SK-N-SH treated with all-trans-retinoic acid at 6 μM for 48 hours (cell line): Measurements from ENCODE around the gene LOXHD1.

Experiments
- ATAC-seq: fragments of 200-7000 bp; cut with Tn5 transposase; 3 replicates; pipeline ENCODE4 v1.9.1; 2020; ENCODE audit warnings: mild to moderate bottlenecking, moderate library complexity
- ARNTL ChIP-seq: fragments of 450-650 bp; formaldehyde crosslinking; IDR thresholded peaks from 2 replicates; pipeline ENCODE4 v1.5.0; 2020; ENCODE audit warnings: low read depth, mild to moderate bottlenecking, moderate library complexity, borderline replicate concordance
- BACH2 ChIP-seq: fragments of 250-450 bp; sonication (Bioruptor Pico); IDR thresholded peaks from 2 replicates; pipeline ENCODE4 v1.9.0; 2021; ENCODE audit warnings: mild to moderate bottlenecking, borderline replicate concordance
- ESRRG ChIP-seq: fragments of 250-450 bp; sonication (Bioruptor Pico); IDR thresholded peaks from 2 replicates; pipeline ENCODE4 v1.6.1; 2021; ENCODE audit warnings: mild to moderate bottlenecking
- GLIS3 ChIP-seq: fragments of 250-450 bp; sonication (Bioruptor Pico); IDR thresholded peaks from 2 replicates; pipeline ENCODE4 v1.5.0; 2020; ENCODE audit warnings: mild to moderate bottlenecking, moderate library complexity
- ISL1 ChIP-seq: fragments of 250-450 bp; sonication (Bioruptor Pico); IDR thresholded peaks from 2 replicates; pipeline ENCODE4 v2.1.2; 2022; ENCODE audit warnings: mild to moderate bottlenecking, moderate library complexity
- PPARA ChIP-seq: fragments of 250-450 bp; sonication (Bioruptor Pico); IDR thresholded peaks from 2 replicates; pipeline ENCODE4 v1.5.0; 2020; ENCODE audit warnings: mild to moderate bottlenecking, borderline replicate concordance
- RARB ChIP-seq: fragments of 250-450 bp; sonication (Bioruptor Pico); IDR thresholded peaks from 2 replicates; pipeline ENCODE4 v1.8.0; 2021; ENCODE audit warnings: mild to moderate bottlenecking, moderate library complexity
- SNAI2 ChIP-seq: fragments of 250-450 bp; sonication (Bioruptor Pico); IDR thresholded peaks from 2 replicates; pipeline ENCODE4 v1.5.0; 2020; ENCODE audit warnings: mild to moderate bottlenecking, moderate library complexity
- TCF4 ChIP-seq: fragments of 250-450 bp; sonication (Bioruptor Pico); IDR thresholded peaks from 2 replicates; pipeline ENCODE4 v1.8.0; 2021; ENCODE audit warnings: mild to moderate bottlenecking, moderate library complexity, borderline replicate concordance
- TOX ChIP-seq: fragments of 250-450 bp; sonication (Bioruptor Pico); IDR thresholded peaks from 2 replicates; pipeline ENCODE4 v1.8.0; 2021; ENCODE audit warnings: mild to moderate bottlenecking, moderate library complexity, borderline replicate concordance
- ZC3H10 ChIP-seq: fragments of 250-450 bp; sonication (Bioruptor Pico); IDR thresholded peaks from 2 replicates; pipeline ENCODE4 v1.5.1; 2021; ENCODE audit warnings: mild to moderate bottlenecking, moderate library complexity
- ZFP3 ChIP-seq: fragments of 250-450 bp; sonication (Bioruptor Pico); IDR thresholded peaks from 2 replicates; pipeline ENCODE4 v1.5.0; 2020; ENCODE audit warnings: mild to moderate bottlenecking, moderate library complexity
- ZFP30 ChIP-seq: fragments of 450-650 bp; formaldehyde crosslinking; IDR thresholded peaks from 2 replicates; pipeline ENCODE4 v1.5.0; 2022; ENCODE audit warnings: mild to moderate bottlenecking, moderate library complexity
- ZNF565 ChIP-seq: fragments of 450-650 bp; formaldehyde crosslinking; conservative IDR thresholded peaks from 2 replicates; pipeline ENCODE4 v1.5.0; 2020; ENCODE audit warnings: low read depth, mild to moderate bottlenecking, moderate library complexity
- ZNF70 ChIP-seq: fragments of 450-650 bp; formaldehyde crosslinking; IDR thresholded peaks from 2 replicates; pipeline ENCODE4 v1.5.0; 2020; ENCODE audit warnings: mild to moderate bottlenecking, moderate library complexity
- TF ChIP-seq, protein P1 (sequence below): fragments of 250-450 bp; sonication (Bioruptor Pico); IDR thresholded peaks from 2 replicates; pipeline ENCODE4 v1.5.1; 2021; ENCODE audit warnings: mild to moderate bottlenecking, moderate library complexity
- TF ChIP-seq, protein P2 (sequence below): fragments of 250-450 bp; sonication (Bioruptor Pico); IDR thresholded peaks from 2 replicates; pipeline ENCODE4 v1.8.0; 2020; ENCODE audit warnings: mild to moderate bottlenecking, moderate library complexity, borderline replicate concordance
- TF ChIP-seq, protein P3 (sequence below): fragments of 250-450 bp; sonication (Bioruptor Pico); IDR thresholded peaks from 2 replicates; pipeline ENCODE4 v1.5.1; 2020; ENCODE audit warnings: low read depth, mild to moderate bottlenecking, moderate library complexity
- TF ChIP-seq, protein P4 (sequence below): fragments of 250-450 bp; sonication (Bioruptor Pico); IDR thresholded peaks from 2 replicates; pipeline ENCODE4 v1.5.0; 2020; ENCODE audit warnings: mild to moderate bottlenecking, moderate library complexity

LOXHD1 gene

DNA sequence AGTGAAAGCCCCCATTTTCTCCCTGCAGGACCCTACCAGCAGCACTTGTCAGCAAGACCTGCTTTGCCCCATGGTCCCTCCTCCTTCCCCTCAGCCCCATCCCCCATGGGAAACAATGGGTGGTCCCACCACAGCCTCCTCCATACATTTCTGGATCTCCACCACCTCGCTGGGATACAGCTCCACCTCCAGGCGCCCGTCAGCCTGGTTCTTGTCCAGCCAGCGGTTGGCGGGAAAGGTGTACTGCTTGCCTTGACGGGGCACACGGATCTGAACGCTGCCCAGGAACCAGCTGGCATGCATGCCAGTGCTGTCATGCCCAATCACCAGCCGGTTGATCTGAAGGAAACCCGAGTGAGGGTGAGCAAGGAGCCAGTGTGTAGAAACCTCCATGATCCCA is 90.9 kb downstream of the LOXHD1 start:
- TF ChIP-seq ZNF565 (CRISPR knock-in tag), result no peak
- TF ChIP-seq, protein P1, sequence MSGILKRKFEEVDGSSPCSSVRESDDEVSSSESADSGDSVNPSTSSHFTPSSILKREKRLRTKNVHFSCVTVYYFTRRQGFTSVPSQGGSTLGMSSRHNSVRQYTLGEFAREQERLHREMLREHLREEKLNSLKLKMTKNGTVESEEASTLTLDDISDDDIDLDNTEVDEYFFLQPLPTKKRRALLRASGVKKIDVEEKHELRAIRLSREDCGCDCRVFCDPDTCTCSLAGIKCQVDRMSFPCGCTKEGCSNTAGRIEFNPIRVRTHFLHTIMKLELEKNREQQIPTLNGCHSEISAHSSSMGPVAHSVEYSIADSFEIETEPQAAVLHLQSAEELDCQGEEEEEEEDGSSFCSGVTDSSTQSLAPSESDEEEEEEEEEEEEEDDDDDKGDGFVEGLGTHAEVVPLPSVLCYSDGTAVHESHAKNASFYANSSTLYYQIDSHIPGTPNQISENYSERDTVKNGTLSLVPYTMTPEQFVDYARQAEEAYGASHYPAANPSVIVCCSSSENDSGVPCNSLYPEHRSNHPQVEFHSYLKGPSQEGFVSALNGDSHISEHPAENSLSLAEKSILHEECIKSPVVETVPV, result no peak
- TF ChIP-seq ZC3H10 (CRISPR knock-in tag), result no peak
- no peak for TF ChIP-seq RARB (CRISPR knock-in tag)
- TF ChIP-seq, protein P2, sequence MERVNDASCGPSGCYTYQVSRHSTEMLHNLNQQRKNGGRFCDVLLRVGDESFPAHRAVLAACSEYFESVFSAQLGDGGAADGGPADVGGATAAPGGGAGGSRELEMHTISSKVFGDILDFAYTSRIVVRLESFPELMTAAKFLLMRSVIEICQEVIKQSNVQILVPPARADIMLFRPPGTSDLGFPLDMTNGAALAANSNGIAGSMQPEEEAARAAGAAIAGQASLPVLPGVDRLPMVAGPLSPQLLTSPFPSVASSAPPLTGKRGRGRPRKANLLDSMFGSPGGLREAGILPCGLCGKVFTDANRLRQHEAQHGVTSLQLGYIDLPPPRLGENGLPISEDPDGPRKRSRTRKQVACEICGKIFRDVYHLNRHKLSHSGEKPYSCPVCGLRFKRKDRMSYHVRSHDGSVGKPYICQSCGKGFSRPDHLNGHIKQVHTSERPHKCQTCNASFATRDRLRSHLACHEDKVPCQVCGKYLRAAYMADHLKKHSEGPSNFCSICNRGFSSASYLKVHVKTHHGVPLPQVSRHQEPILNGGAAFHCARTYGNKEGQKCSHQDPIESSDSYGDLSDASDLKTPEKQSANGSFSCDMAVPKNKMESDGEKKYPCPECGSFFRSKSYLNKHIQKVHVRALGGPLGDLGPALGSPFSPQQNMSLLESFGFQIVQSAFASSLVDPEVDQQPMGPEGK (CRISPR knock-in tag), result no peak
- no peak for TF ChIP-seq ARNTL (CRISPR knock-in tag)
- no peak for TF ChIP-seq TCF4
- TF ChIP-seq, all 23 proteins: peak for 0
- ATAC-seq, result no peak

DNA sequence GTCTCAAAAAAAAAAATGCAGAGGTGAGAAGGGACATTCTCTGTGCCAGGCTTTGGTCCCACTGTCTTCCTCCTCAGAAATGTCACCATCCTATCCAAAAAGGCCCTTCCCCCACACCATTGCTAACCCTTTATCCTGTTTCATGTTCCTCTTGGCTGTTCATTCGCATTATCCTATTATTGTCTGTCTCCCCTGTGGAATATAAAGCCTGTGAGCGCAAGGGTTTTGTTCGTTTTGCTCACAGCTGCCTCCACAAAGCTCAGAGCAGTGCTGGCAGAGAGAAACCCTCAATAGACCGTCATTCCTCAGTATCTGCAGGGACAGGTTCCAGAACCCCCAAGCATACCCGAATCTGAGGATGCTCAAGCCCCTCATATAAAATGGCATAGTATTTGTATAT is 91.8 kb downstream of the LOXHD1 start:
- ATAC-seq, result no peak
- TF ChIP-seq TOX (no peak), ESRRG (CRISPR knock-in tag) (no peak), ZNF70 (no peak), GLIS3 (no peak), RARB (CRISPR knock-in tag) (no peak), ZNF565 (CRISPR knock-in tag) (no peak), ZFP3 (no peak), SNAI2 (CRISPR knock-in tag) (no peak), ISL1 (no peak), ARNTL (CRISPR knock-in tag) (no peak), ZFP30 (CRISPR knock-in tag) (no peak), BACH2 (no peak), PPARA (CRISPR knock-in tag) (no peak)
- TF ChIP-seq, protein P1, result no peak
- TF ChIP-seq, protein P3, sequence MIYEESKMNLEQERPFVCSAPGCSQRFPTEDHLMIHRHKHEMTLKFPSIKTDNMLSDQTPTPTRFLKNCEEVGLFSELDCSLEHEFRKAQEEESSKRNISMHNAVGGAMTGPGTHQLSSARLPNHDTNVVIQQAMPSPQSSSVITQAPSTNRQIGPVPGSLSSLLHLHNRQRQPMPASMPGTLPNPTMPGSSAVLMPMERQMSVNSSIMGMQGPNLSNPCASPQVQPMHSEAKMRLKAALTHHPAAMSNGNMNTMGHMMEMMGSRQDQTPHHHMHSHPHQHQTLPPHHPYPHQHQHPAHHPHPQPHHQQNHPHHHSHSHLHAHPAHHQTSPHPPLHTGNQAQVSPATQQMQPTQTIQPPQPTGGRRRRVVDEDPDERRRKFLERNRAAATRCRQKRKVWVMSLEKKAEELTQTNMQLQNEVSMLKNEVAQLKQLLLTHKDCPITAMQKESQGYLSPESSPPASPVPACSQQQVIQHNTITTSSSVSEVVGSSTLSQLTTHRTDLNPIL (CRISPR knock-in tag), result no peak
- TF ChIP-seq, protein P2 (CRISPR knock-in tag), result no peak
- TF ChIP-seq, all 23 proteins: peak for 0

DNA sequence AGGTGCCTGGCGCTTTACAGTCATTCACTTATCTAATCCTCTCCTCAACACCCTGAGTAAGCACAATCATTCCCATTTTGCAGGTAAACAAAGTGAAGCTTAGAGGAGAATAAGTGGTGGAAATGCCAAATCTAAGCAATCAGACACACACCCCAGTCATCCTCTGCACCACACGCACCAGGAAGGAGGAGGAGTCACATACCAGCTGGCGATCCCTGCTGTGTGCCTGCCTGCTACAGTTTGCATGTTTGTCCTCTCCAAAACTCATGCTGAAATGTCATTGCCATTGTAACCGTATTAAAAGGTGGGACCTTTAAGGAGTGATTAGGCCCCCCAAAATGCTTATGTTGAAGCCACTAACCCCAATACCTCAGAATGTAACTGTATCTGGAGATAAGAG is 93.7 kb downstream of the LOXHD1 start:
- no peak for ATAC-seq

More for the DNA sequence above, 93.7 kb downstream of the LOXHD1 start:
- TF ChIP-seq ISL1, result no peak
- TF ChIP-seq, protein P1, result no peak
- TF ChIP-seq, protein P4, sequence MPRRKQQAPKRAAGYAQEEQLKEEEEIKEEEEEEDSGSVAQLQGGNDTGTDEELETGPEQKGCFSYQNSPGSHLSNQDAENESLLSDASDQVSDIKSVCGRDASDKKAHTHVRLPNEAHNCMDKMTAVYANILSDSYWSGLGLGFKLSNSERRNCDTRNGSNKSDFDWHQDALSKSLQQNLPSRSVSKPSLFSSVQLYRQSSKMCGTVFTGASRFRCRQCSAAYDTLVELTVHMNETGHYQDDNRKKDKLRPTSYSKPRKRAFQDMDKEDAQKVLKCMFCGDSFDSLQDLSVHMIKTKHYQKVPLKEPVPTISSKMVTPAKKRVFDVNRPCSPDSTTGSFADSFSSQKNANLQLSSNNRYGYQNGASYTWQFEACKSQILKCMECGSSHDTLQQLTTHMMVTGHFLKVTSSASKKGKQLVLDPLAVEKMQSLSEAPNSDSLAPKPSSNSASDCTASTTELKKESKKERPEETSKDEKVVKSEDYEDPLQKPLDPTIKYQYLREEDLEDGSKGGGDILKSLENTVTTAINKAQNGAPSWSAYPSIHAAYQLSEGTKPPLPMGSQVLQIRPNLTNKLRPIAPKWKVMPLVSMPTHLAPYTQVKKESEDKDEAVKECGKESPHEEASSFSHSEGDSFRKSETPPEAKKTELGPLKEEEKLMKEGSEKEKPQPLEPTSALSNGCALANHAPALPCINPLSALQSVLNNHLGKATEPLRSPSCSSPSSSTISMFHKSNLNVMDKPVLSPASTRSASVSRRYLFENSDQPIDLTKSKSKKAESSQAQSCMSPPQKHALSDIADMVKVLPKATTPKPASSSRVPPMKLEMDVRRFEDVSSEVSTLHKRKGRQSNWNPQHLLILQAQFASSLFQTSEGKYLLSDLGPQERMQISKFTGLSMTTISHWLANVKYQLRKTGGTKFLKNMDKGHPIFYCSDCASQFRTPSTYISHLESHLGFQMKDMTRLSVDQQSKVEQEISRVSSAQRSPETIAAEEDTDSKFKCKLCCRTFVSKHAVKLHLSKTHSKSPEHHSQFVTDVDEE (CRISPR knock-in tag), result no peak
